Large intestine (tissue), 3 donors: Measurements from ENCODE around the gene CCDC85A. TPM values are rescaled to one million over a fixed set of nuclear protein-coding genes. Genes with fewer than 3 reads are reported as not detected.

Experiments used
- DNase-seq, 2 donors: peaks; one replicate each; pipeline versions ENCODE4 v3.0.0 to v3.0.0-alpha.2; 2013
- H3K27ac ChIP-seq: one replicate; pipeline ENCODE4 v1.5.1; 2013; ENCODE audit warnings: low read length
- H3K27me3 ChIP-seq: 2 replicates; pipeline ENCODE4 v1.6.1; 2013; ENCODE audit warnings: low read length; ENCODE audit not compliant: control insufficient read depth, insufficient read depth
- H3K36me3 ChIP-seq: 2 replicates; pipeline ENCODE4 v1.6.1; 2013; ENCODE audit warnings: low read length; ENCODE audit not compliant: control insufficient read depth, insufficient read depth
- H3K4me1 ChIP-seq: one replicate; pipeline ENCODE4 v1.6.1; 2013; ENCODE audit warnings: low read length; ENCODE audit not compliant: control insufficient read depth, insufficient read depth
- H3K4me3 ChIP-seq: one replicate; pipeline ENCODE4 v1.5.1; 2013; ENCODE audit warnings: low read length
- H3K9me3 ChIP-seq: one replicate; pipeline ENCODE4 v1.6.1; 2013; ENCODE audit warnings: mild to moderate bottlenecking, low read depth, low read length, moderate library complexity; ENCODE audit not compliant: control insufficient read depth
- WGBS: methylation state at CpG from one replicate; pipeline ENCODE4 v1.1.5; 2013; ENCODE audit warnings: low lambda C conversion rate; ENCODE audit not compliant: insufficient coverage; 5-methylcytosine and 5-hydroxymethylcytosine counted together
- polyA plus RNA-seq: library from polyadenylated mRNA; unstranded; fragments of 120-200 nt; gene quantifications from one replicate; pipeline ENCODE4 v1.2.1, GENCODE V29; 2013

CCDC85A gene
- polyA plus RNA-seq, 1 donor, result 1.0 TPM

DNA sequence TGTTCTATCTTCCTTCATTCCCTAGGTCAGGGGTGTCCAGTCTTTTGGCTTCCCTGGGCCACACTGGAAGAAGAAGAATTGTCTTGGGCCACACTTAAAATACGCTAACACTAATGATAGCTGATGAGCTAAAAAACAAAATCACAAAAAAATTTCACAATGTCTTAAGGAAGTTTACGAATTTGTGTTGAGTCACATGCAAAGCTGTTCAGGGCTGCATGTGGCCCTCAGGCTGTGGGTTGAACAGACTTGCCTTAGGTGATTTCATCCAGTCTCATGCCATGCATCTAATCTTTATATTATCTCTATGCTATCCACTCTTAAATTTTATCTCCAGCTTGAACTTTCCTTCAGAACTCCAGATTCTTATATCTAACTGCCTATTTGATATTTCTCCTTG, 80.1 kb downstream of the CCDC85A start:
- Histone ChIP-seq H3K4me1 (no peaks in the 10 kb centered on the region), H3K27me3 (no peaks in the 10 kb centered on the region), H3K9me3 (no peaks in the 10 kb centered on the region), H3K27ac (no peak overlapping the region), H3K4me3 (no peak overlapping the region), H3K36me3 (no peaks in the 10 kb centered on the region)
- 100% methylated on average over 1 of the region's 2 CpGs for WGBS
- no peak for DNase-seq

DNA sequence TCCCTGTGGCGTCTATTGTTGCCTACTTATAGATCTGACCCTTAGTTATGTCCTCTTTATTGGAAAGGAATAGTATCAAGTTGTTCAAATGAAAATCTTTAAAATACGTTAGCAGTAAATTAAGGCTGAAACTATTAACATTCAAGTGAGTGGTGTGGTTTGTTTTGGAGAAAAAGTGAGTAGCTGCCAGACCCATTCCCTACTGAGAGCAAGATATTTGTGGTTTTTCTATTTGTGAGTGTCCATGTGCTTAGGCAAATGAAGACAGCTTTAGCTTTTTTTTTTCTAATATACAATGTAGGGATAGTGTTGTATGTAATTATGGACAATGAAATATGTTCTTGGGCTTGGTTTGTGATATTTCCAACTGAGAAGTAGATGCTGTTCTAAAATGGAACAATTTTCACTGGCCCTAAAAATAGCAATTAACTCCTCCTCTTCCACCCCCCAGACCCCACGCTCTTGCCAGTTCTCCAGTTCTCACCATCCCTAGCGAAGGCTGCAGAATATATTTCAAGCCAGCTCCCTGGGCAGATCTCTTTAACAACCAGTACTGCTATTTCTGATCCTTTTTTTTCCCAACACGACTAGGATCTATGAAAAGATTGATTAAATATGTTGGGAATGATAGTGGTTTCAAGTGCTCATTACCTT, 83.1 kb downstream of the CCDC85A start:
- Histone ChIP-seq H3K4me1 (no peaks in the 10 kb centered on the region), H3K4me3 (no peak overlapping the region), H3K27me3 (no peaks in the 10 kb centered on the region), H3K27ac (no peak overlapping the region), H3K9me3 (no peaks in the 10 kb centered on the region), H3K36me3 (no peaks in the 10 kb centered on the region)
- DNase-seq, result no peak
- WGBS, result 86% methylated on average over 1 of the region's 5 CpGs

GRCh38 chr2:56267415-56267788, 83.6 kb downstream of the CCDC85A start:
- Histone ChIP-seq H3K9me3 (no peaks in the 10 kb centered on the region), H3K27ac (no peak overlapping the region), H3K4me1 (no peaks in the 10 kb centered on the region), H3K27me3 (no peaks in the 10 kb centered on the region), H3K4me3 (no peak overlapping the region), H3K36me3 (no peaks in the 10 kb centered on the region)
- no peak for DNase-seq
- WGBS, result 83% methylated on average over 1 of the region's 3 CpGs

DNA sequence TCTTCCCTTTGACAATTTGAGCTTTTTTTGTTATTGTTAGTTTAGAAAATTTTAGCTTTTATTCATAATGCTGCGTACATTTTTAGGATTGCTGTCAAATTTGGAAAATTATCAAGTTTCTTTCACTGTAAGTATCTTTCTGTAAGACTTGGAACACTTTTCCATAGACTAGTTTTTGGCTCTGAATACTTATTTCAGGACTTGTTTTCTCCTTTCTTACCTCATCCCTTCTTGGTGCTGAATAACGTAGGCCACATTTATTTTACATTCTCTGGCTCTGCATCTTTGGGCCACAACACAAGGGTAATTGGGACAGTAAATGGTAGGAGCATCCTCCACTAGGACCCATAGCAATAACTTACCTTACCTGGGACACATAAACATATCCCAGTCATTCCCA, 85.1 kb downstream of the CCDC85A start:
- Histone ChIP-seq H3K9me3 (no peaks in the 10 kb centered on the region), H3K36me3 (no peaks in the 10 kb centered on the region), H3K27ac (no peak overlapping the region), H3K4me1 (no peaks in the 10 kb centered on the region), H3K27me3 (no peaks in the 10 kb centered on the region), H3K4me3 (no peak overlapping the region)
- no peak for DNase-seq
- WGBS, result 89% methylated on average over 1 of the region's 2 CpGs

- no peaks in the 10 kb centered on the region for H3K9me3 ChIP-seq
- DNase-seq, result no peak
- no peak overlapping the region for H3K4me3 ChIP-seq
- H3K27ac ChIP-seq, result no peak overlapping the region
- H3K36me3 ChIP-seq, result no peaks in the 10 kb centered on the region
- no peaks in the 10 kb centered on the region for H3K4me1 ChIP-seq
- no CpG with 5 or more reads among the region's 2 CpGs for WGBS
- H3K27me3 ChIP-seq, result no peaks in the 10 kb centered on the region
Measured at GRCh38 chr2:56271275-56271674, 87.5 kb downstream of the CCDC85A start.

- no peak for DNase-seq
- no peaks in the 10 kb centered on the region for H3K27me3 ChIP-seq
- no peaks in the 10 kb centered on the region for H3K36me3 ChIP-seq
- no peak overlapping the region for H3K4me3 ChIP-seq
- H3K4me1 ChIP-seq, result peaks cover 11% of the 10 kb centered on the region
- H3K9me3 ChIP-seq, result peaks cover 3% of the 10 kb centered on the region
- 80% methylated on average over 1 of the region's 5 CpGs for WGBS
- H3K27ac ChIP-seq, result no peak overlapping the region
Measured at GRCh38 chr2:56285224-56285623, 101.4 kb downstream of the CCDC85A start.

DNA sequence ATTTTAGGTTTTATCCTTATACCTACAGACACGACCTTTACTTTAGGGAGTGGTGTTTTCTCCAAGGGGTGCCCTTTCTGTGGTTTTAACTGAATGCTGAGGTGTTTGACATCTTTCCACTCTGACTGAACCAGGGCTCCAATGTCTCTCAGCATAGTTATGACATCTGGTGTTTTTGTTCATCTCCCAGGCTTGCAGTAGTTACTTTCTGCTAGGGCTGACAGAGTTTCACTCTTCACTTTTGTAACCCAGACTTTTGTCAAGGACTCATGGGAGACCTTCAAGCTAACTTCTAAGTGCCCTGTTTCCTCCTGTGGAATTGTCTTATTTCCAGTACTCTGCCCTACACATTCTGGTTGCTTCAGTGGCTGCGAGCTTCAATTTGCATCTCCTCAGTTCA, 103.1 kb downstream of the CCDC85A start:
- Histone ChIP-seq H3K4me1 (peaks cover 12% of the 10 kb centered on the region), H3K36me3 (no peaks in the 10 kb centered on the region), H3K27ac (no peak overlapping the region), H3K27me3 (no peaks in the 10 kb centered on the region), H3K4me3 (no peak overlapping the region), H3K9me3 (peaks cover 3% of the 10 kb centered on the region)
- WGBS, result no CpG with 5 or more reads among the region's 2 CpGs
- DNase-seq, result no peak

DNA sequence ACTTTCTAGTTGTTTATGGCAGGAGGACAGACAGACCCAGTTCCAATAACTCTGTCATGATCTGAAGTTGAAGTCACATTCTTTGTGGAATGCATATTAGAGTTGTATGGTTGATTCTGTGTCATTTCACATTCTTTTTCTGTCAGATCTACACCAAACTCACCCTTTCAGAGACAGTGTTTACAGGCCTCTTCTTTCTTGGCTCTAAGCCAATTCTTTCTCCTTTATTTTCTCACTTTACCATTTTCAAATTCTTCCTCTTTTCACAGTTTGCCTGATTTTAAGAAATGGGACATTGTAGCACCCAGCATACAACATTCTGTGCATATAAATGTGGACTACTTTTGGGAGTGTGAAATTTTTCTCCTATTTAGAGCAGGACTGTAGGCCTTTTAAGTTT, 103.7 kb downstream of the CCDC85A start:
- Histone ChIP-seq H3K36me3 (no peaks in the 10 kb centered on the region), H3K4me1 (peaks cover 12% of the 10 kb centered on the region), H3K9me3 (peaks cover 3% of the 10 kb centered on the region), H3K27ac (peak overlapping the region; percentile 68), H3K4me3 (no peak overlapping the region), H3K27me3 (no peaks in the 10 kb centered on the region)
- DNase-seq, result no peak

DNA sequence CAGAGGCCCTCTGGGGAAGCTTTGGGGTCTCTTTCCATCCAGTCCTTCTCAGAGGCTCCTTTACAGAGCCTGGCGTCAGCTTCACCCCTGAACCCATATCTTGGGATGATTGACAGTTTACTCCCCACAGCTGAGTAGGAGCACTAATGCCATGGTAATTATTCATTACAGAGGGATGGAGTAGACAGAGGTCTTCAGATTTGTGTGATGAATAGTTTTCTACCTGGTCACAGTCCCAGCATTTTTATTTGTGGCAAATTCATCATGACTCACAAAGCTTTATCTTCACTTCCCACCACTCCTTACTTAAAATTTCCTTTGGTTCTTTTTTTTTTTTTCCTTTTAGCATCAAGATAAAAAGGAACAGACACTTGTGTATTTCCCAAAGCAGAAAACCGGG, 104.2 kb downstream of the CCDC85A start:
- Histone ChIP-seq H3K9me3 (peaks cover 3% of the 10 kb centered on the region), H3K4me1 (peaks cover 12% of the 10 kb centered on the region), H3K4me3 (no peak overlapping the region), H3K27ac (peak overlapping the region; percentile 68), H3K36me3 (no peaks in the 10 kb centered on the region), H3K27me3 (no peaks in the 10 kb centered on the region)
- no CpG with 5 or more reads among the region's 2 CpGs for WGBS
- DNase-seq, result no peak

DNA sequence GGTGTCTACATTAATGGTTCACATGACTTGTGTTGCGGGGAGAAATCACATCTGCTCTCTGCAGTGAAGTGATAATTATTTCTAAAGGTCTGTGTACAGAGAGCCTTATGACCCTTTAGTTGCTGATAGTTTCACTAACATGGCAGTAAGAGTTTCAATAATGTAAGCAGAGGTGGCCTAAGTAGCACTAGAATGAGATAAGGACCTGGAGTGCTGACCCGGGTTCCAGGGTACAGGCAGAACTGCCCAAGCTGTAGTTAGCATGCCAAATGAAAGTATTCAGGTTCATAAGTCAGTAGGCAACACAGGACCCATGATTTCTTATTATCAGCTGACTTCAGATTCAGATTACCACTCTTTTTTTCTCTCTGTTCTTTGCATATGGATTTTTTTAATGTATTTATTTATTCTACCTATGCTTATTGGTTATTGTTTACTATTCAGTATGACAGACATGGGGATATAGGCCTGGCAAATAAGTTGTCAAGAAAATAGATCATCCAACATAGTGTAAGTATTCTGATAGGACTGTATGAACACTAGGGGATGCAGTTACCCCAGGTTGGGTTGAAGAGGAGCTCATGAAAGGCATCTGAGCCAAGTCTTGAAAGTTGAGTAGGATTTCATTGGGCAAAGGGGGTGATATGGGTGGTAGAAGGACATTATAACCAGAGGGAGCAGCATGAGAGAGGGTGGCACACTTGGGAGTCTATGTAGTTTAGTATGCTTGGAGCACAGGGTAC, 105.2 kb downstream of the CCDC85A start:
- WGBS, result no CpG with 5 or more reads among the region's 2 CpGs
- peak; percentile 90 to 95 for DNase-seq
- H3K27ac ChIP-seq, result peak overlapping the region; percentile 82

DNA sequence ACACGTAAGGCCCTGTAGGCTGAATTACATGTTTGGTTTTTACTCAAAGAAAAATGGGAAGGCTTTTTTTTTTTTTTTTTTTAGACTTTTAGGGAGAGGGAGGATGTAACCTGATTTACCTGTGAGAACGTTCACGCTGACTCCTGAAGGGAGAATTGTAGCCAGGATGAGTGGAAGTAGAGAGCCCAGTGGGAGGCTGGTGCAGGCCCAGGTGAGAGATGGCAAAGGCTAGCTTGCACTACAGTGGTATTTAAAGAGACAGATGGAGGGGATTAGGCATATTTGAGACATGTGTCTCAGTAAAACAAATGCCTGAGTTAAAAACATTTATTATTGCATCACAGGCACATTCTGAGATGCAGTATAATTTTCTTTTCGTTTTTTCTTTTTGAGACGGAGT, 107.9 kb downstream of the CCDC85A start:
- no peak overlapping the region for H3K4me3 ChIP-seq
- no peak overlapping the region for H3K27ac ChIP-seq
- DNase-seq, result no peak
- H3K36me3 ChIP-seq, result no peaks in the 10 kb centered on the region
- H3K9me3 ChIP-seq, result no peaks in the 10 kb centered on the region
- peaks cover 12% of the 10 kb centered on the region for H3K4me1 ChIP-seq
- no peaks in the 10 kb centered on the region for H3K27me3 ChIP-seq
- 82% methylated on average over 1 of the region's 5 CpGs for WGBS

More for the DNA sequence above, 105.2 kb downstream of the CCDC85A start:
- H3K4me3 ChIP-seq, result no peak overlapping the region
- H3K4me1 ChIP-seq, result peaks cover 12% of the 10 kb centered on the region
- no peaks in the 10 kb centered on the region for H3K27me3 ChIP-seq
- H3K36me3 ChIP-seq, result no peaks in the 10 kb centered on the region
- peaks cover 3% of the 10 kb centered on the region for H3K9me3 ChIP-seq
